Heart left ventricle (tissue), 16 donors: ENCODE measurements around the gene PRCC. TPM values are rescaled to one million over a fixed set of nuclear protein-coding genes. Genes with fewer than 3 reads are reported as not detected.

Experiments used
- ATAC-seq, 4 donors: fragments of 200-7000 bp; cut with Tn5 transposase; one replicate each; pipeline ENCODE4 v1.9.1; 2020 to 2022; ENCODE audit warnings: moderate library complexity in 4 of 4, mild to moderate bottlenecking in 3 of 4, moderate number of reproducible peaks in 1 of 4
- DNase-seq, 5 donors: peaks; one replicate each; pipeline ENCODE4 v3.0.0-alpha.2; 2020
- H3K27ac ChIP-seq, 12 donors: fragments of 200-600 bp; sonication (generic) in 4 of 12; one replicate each; pipeline versions ENCODE4 v1.5.0 to v1.8.0; 2016 to 2022; ENCODE audit warnings: mild to moderate bottlenecking in 2 of 12
- H3K27me3 ChIP-seq, 9 donors: fragments of 200-600 bp; sonication (generic) in 2 of 9; one replicate each; pipeline versions ENCODE4 v1.5.1 to v1.8.0; 2016 to 2022; ENCODE audit warnings: mild to moderate bottlenecking in 3 of 9
- H3K36me3 ChIP-seq, 9 donors: fragments of 200-600 bp; sonication (generic) in 2 of 9; one replicate each; pipeline versions ENCODE4 v1.5.0 to v1.8.0; 2018 to 2022; ENCODE audit warnings: mild to moderate bottlenecking in 2 of 9
- H3K4me1 ChIP-seq, 12 donors: fragments of 200-600 bp; sonication (generic) in 4 of 12; one replicate each; pipeline versions ENCODE4 v1.5.0 to v1.8.0; 2016 to 2022; ENCODE audit warnings: mild to moderate bottlenecking in 3 of 12
- H3K4me3 ChIP-seq, 12 donors: fragments of 200-600 bp; sonication (generic) in 4 of 12; one replicate each; pipeline versions ENCODE4 v1.5.0 to v1.8.0; 2017 to 2022; ENCODE audit warnings: mild to moderate bottlenecking in 9 of 12, moderate library complexity in 4 of 12
- H3K9me3 ChIP-seq, 12 donors: fragments of 200-600 bp; sonication (generic) in 4 of 12; one replicate each; pipeline versions ENCODE4 v1.5.0 to v1.8.0; 2016 to 2022; ENCODE audit warnings: mild to moderate bottlenecking in 1 of 12
- POLR2A ChIP-seq, 2 donors: fragments of 450-650 bp; IDR thresholded peaks; one replicate each; pipeline ENCODE4 v1.6.1; 2017; ENCODE audit warnings: antibody characterized with exemption in 2 of 2, mild to moderate bottlenecking in 2 of 2, moderate library complexity in 2 of 2
- WGBS, 4 donors: extraction: QIAGEN DNeasy Blood & Tissue Kit in 2 of 4; methylation state at CpG; one replicate each; pipeline versions ENCODE4 v1.1.5 to v1.1.7; 2013 to 2018; 5-methylcytosine and 5-hydroxymethylcytosine counted together
- intact Hi-C, 10 donors: fragments of 100-400 bp; cut with DNase I; formaldehyde crosslinking; loops; one replicate each; pipeline versions ENCODE4 v1.11.1 to v1.14.2; 2022
- polyA plus RNA-seq, 2 donors: library from polyadenylated mRNA; stranded (reverse); fragments of 200-250 nt; gene quantifications; one replicate each; pipeline ENCODE4 v1.2.3, GENCODE V29; 2013
- total RNA-seq, 9 donors: library from RNA; depleted of rRNA in 2 of 9; stranded (reverse); fragments of >200 nt in 2 of 9; fragmentation: NEBNext Ultra II Directional in 3 of 9; extraction: Animal tissue kit (Norgen Biotek cat#: 25700) in 3 of 9; gene quantifications; one replicate each; pipeline versions ENCODE4 v1.1.0 to v1.2.4, GENCODE V29; 2016 to 2023
- TF ChIP-seq, protein P1 (sequence below), 12 donors: fragments of 200-600 bp; sonication (generic) in 4 of 12; IDR thresholded peaks; one replicate each; pipeline versions ENCODE4 v1.5.0 to v1.8.0; 2018 to 2022; ENCODE audit warnings: antibody characterized with exemption in 12 of 12, mild to moderate bottlenecking in 5 of 12
- donor health status: ischemic (EF 13 %, LVEDD 7.1; RV severe dilation, severe dysfunction).
- donor health status: healthy with polysubstance abuse.
- donor health status: DM: no; HTN: yes; CAD: no.
- donor health status: DM: no; HTN: no; CAD: no.
- donor health status: ischemic (EF 25% LVEDD 6.9; RV normal size, moderate dysfunction).
- donor health status: ischemic (EF 25% LVEDD 5.7; RV mildly dilated, moderate dysfunction).
- donor health status: healthy.
- donor health status: DM: yes; HTN: yes; CAD: no.
- donor health status: ischemic (EF 35%, LVEDD 5.7; RV mildly dilated, moderate dysfunction).
- donor health status: nonischemic (EF 11% LVEDD 7.7; RV severe dilation, severe dysfunction).
- donor health status: DM: yes; HTN: yes; CAD: no.
- donor health status: PGD.
- donor health status: ischemic (EF 29% LVEDD 5.4; RV normal size, mild dysfunction).
- donor health status: nonischemic (EF 23%, LVEDD 6.1; RV moderate dilation, normal function).

The PRCC gene
- total and polyA plus RNA-seq, 11 donors: 34.6 to 55.5 (median 39.0) TPM

DNA sequence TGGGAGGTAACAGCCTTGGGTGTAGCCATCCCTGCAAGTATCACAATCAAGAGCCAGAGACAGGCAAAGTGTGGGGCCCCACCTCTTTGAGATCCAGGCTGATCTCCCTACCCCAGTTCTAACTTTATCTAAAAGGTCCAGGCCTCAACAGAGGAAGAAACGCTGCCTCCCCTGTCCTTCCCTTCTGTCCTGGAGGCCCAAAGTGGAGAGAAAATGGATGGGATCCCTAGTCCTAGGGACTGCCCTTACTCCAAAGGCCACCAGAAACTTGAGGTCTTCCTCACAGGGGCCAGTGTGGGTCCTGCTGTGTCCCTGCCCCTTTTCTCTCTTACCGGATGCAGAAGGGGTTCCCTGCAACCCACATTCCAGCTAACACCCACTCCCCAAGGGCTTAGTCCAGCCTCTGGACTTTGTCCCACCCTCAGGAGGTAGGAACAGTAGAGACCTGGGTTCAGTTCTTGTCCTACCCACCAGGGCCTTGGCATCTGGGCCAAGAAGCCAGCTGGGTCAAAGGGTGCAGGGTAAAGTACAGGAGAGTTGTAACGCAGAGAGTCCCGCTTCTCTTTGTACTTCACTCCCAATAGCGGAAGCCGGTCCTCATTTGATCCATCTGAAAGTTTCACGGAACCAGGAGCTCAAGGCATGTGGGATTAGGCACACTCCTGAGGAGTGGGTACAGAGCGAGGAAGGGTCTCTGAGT lies 17.8 kb upstream of the PRCC start:
- H3K36me3 ChIP-seq: peaks cover 0 to 10% (median 4%) of the 10 kb centered on the region in 9 donors
- H3K27me3 ChIP-seq: no peaks in the 10 kb centered on the region
- peaks cover 22 to 72% (median 62%) of the 10 kb centered on the region in 12 donors for H3K4me1 ChIP-seq
- H3K27ac ChIP-seq: peak overlapping the region; percentile 96 to 100 (median 99)
- no peak for DNase-seq
- TF ChIP-seq, protein P1, sequence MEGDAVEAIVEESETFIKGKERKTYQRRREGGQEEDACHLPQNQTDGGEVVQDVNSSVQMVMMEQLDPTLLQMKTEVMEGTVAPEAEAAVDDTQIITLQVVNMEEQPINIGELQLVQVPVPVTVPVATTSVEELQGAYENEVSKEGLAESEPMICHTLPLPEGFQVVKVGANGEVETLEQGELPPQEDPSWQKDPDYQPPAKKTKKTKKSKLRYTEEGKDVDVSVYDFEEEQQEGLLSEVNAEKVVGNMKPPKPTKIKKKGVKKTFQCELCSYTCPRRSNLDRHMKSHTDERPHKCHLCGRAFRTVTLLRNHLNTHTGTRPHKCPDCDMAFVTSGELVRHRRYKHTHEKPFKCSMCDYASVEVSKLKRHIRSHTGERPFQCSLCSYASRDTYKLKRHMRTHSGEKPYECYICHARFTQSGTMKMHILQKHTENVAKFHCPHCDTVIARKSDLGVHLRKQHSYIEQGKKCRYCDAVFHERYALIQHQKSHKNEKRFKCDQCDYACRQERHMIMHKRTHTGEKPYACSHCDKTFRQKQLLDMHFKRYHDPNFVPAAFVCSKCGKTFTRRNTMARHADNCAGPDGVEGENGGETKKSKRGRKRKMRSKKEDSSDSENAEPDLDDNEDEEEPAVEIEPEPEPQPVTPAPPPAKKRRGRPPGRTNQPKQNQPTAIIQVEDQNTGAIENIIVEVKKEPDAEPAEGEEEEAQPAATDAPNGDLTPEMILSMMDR (IDR thresholded peaks at IDR 0.05): no peak
- intact Hi-C loops: loop anchor here in 1 of 10 donors (5.0 kb wide), 1 partner anchor 247 kb away; the partner anchor contains the start of gene MEF2D
- H3K9me3 ChIP-seq: no peaks in the 10 kb centered on the region
- ATAC-seq: no peak
- WGBS, 4 donors: 21 to 35% (median 28%) methylated on average over 8 of the region's 8 CpGs
- peak overlapping the region; percentile 11 to 100 (median 96) for H3K4me3 ChIP-seq

DNA sequence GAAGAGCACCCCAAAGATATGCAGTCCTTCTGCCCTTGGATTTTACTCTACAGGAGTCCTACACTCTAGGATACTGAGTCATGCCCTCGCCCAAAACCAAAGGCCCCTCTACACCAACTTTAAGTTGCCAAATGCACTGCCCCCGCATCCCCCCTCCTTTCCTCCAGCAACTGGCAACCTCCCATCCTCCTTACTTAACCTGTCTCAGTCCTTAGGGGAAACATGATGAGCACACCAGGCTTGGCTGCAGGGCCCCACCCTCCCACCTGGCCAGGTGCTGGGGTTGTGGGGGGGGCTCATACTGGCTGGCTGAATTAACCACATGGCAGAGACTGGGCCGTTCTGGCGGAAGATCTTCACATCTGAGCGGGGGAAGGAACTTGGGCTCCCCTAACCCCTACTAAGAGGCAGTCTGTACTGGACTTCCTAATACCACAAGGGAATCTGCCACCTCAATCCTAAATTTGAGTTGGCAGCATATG lies 17.1 kb upstream of the PRCC start:
- Histone ChIP-seq H3K9me3 (no peaks in the 10 kb centered on the region), H3K36me3 (peaks cover 0 to 3% (median 0%) of the 10 kb centered on the region in 9 donors), H3K27ac (peak overlapping the region; percentile 96 to 100 (median 99)), H3K27me3 (no peaks in the 10 kb centered on the region), H3K4me3 (peak overlapping the region; percentile 72 to 100 (median 96)), H3K4me1 (peaks cover 22 to 70% (median 58%) of the 10 kb centered on the region in 12 donors)
- intact Hi-C loops: loop anchor here in 1 of 10 donors (5.0 kb wide), 1 partner anchor 248 kb away; the partner anchor contains the start of gene MEF2D
- DNase-seq (peak in 1 of 5 donors; percentile 41), ATAC-seq (no peak)
- WGBS, 4 donors: 4 to 8% (median 5%) methylated on average over 3 to 5 of the region's 5 CpGs
- TF ChIP-seq, protein P1 (IDR thresholded peaks at IDR 0.05): no peak
- no peak for TF ChIP-seq POLR2A (IDR thresholded peaks at IDR 0.05)

DNA sequence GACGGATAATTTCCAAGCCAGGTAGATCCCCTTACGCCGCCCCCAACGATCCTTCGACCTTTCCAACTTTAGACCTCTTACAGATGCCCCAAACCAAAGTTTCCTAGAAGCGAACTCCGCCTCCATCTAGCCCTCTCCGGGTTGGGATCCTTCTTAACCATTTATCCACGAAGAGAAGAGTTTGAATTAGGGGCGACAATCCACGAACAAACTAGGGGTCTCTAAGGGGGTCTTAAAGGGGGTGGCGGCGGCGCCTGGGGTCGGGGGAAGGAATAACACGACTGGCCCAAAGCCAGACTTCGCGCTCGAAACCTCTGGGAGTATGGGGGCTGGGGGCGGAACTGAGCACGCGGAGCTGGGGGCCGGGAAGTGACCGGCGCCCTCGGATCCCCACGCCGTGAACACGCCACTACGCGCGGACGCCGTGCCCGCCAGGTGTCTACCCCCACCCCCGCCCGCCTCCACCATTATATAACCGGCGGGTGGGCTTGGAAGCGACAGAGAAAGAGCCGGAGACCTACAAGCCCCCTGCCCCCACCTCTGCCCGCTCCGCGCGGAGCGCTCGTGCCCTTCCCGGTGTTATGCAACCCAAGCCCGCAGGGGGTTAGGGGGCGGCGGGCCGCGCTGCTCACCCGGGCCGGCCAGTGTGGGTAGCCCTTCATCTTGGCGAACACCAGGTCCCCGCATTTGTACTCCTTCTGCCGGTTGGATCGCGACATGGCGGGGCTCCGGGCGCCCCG lies 16.5 kb upstream of the PRCC start:
- WGBS, 4 donors: 0 to 1% (median 0%) methylated on average over 45 to 64 of the region's 64 CpGs

More for the DNA sequence above, 16.5 kb upstream of the PRCC start:
- Histone ChIP-seq H3K27me3 (no peaks in the 10 kb centered on the region), H3K4me1 (peaks cover 22 to 68% (median 53%) of the 10 kb centered on the region in 12 donors), H3K27ac (peak overlapping the region; percentile 96 to 100 (median 99)), H3K36me3 (no peaks in the 10 kb centered on the region), H3K9me3 (no peaks in the 10 kb centered on the region), H3K4me3 (peak overlapping the region; percentile 72 to 100 (median 96))
- ATAC-seq (peak in 1 of 4 donors; percentile 12), DNase-seq (peak; percentile 54 to 81 (median 66))
- intact Hi-C loops: loop anchor here in 1 of 10 donors (1.0 to 5.0 kb wide), 2 partner anchors 16 to 249 kb away; partner anchors contain the start of genes MEF2D and PRCC
- TF ChIP-seq, protein P1 (IDR thresholded peaks at IDR 0.05): peak in 4 of 12 donors; percentile 3 to 11 (median 6)
- TF ChIP-seq POLR2A (IDR thresholded peaks at IDR 0.05): no peak
